HEK293 (cell line): ENCODE measurements around the gene PNKD.

Experiments used
- BCL11B ChIP-seq: fragments of 450-650 bp; formaldehyde crosslinking; IDR thresholded peaks from 2 replicates; pipeline ENCODE4 v1.5.1; 2016; ENCODE audit warnings: low read depth, missing biosample characterization, missing genetic modification characterization
- CTCF ChIP-seq: fragments of 450-650 bp; formaldehyde crosslinking; IDR thresholded peaks from 2 replicates; pipeline ENCODE4 v1.5.1; 2016; ENCODE audit warnings: missing biosample characterization, missing genetic modification characterization
- PRDM4 ChIP-seq: fragments of 450-650 bp; formaldehyde crosslinking; IDR thresholded peaks from 2 replicates; pipeline ENCODE4 v1.5.1; 2017; ENCODE audit warnings: missing biosample characterization, missing genetic modification characterization
- YY1 ChIP-seq: fragments of 450-650 bp; formaldehyde crosslinking; IDR thresholded peaks from 2 replicates; pipeline ENCODE4 v1.5.1; 2018; ENCODE audit warnings: missing biosample characterization, missing genetic modification characterization
- ZBTB11 ChIP-seq: fragments of 450-650 bp; formaldehyde crosslinking; conservative IDR thresholded peaks from 2 replicates; pipeline ENCODE4 v1.5.1; 2016; ENCODE audit warnings: low read depth, missing biosample characterization, missing genetic modification characterization
- ZNF121 ChIP-seq: fragments of 450-650 bp; formaldehyde crosslinking; IDR thresholded peaks from 2 replicates; pipeline ENCODE4 v1.5.1; 2016; ENCODE audit warnings: missing biosample characterization, missing genetic modification characterization
- ZNF292 ChIP-seq: fragments of 450-650 bp; formaldehyde crosslinking; IDR thresholded peaks from 2 replicates; pipeline ENCODE4 v1.5.1; 2016; ENCODE audit warnings: low read depth, missing biosample characterization, missing genetic modification characterization, borderline replicate concordance
- ZNF501 ChIP-seq: fragments of 450-650 bp; formaldehyde crosslinking; IDR thresholded peaks from 2 replicates; pipeline ENCODE4 v1.5.1; 2016; ENCODE audit warnings: missing biosample characterization, missing genetic modification characterization
- ZNF621 ChIP-seq: fragments of 450-650 bp; formaldehyde crosslinking; IDR thresholded peaks from 2 replicates; pipeline ENCODE4 v1.5.1; 2017; ENCODE audit warnings: missing biosample characterization, missing genetic modification characterization
- ZNF707 ChIP-seq: fragments of 450-650 bp; formaldehyde crosslinking; IDR thresholded peaks from 2 replicates; pipeline ENCODE4 v1.5.1; 2016; ENCODE audit warnings: missing biosample characterization, missing genetic modification characterization
- ZNF777 ChIP-seq: fragments of 450-650 bp; formaldehyde crosslinking; IDR thresholded peaks from 2 replicates; pipeline ENCODE4 v1.5.1; 2017; ENCODE audit warnings: missing biosample characterization, missing genetic modification characterization, borderline replicate concordance

- TF ChIP-seq ZNF501 (tag by site-specific recombination): no peak
- TF ChIP-seq CTCF: no peak
- no peak for TF ChIP-seq PRDM4 (tag by site-specific recombination)
- no peak for TF ChIP-seq BCL11B
- TF ChIP-seq ZNF777 (tag by site-specific recombination): no peak
- TF ChIP-seq ZNF707 (tag by site-specific recombination): no peak
- no peak for TF ChIP-seq ZNF292 (tag by site-specific recombination)
- TF ChIP-seq YY1 (tag by site-specific recombination): no peak
- TF ChIP-seq ZNF621 (tag by site-specific recombination): no peak
- TF ChIP-seq ZNF121 (tag by site-specific recombination): no peak
- no peak for TF ChIP-seq ZBTB11 (tag by site-specific recombination)
Observed at GRCh38 chr2:218293715-218294429, 23.6 kb downstream of the PNKD start.
